ENCODE results near the gene PRPF4.

- TF ChIP-seq CTCF (IDR thresholded peaks at IDR 0.05) (no peak), POLR2A (IDR thresholded peaks at IDR 0.05) (no peak)
Measured at GRCh38 chr9:113237026-113237425, 38.4 kb upstream of the PRPF4 start.
